Peyer's patch (tissue), 4 donors: Measurements from ENCODE around the gene SAMMSON. TPM values are rescaled to one million over a fixed set of nuclear protein-coding genes. Genes with fewer than 3 reads are reported as not detected.

Source experiments
- DNase-seq, 3 donors: peaks; one replicate each; pipeline ENCODE4 v3.0.0-alpha.2; 2017 to 2019
- H3K27ac ChIP-seq, 4 donors: fragments of 200-600 bp; sonication (generic); one replicate each; pipeline ENCODE4 v1.5.1; 2016 to 2019
- H3K27me3 ChIP-seq, 2 donors: fragments of 200-600 bp; sonication (generic); one replicate each; pipeline ENCODE4 v1.5.1; 2019
- H3K36me3 ChIP-seq, 3 donors: fragments of 200-600 bp; sonication (generic); one replicate each; pipeline ENCODE4 v1.5.1; 2016 to 2019
- H3K4me1 ChIP-seq, 4 donors: fragments of 200-600 bp; sonication (generic); one replicate each; pipeline ENCODE4 v1.5.1; 2016 to 2019
- H3K4me3 ChIP-seq, 4 donors: fragments of 200-600 bp; sonication (generic); 1 replicate in 3 of 4; 2 replicates in 1 of 4; pipeline ENCODE4 v1.5.1; 2016 to 2019; ENCODE audit warnings: mild to moderate bottlenecking in 1 of 4
- H3K9me3 ChIP-seq, 4 donors: fragments of 200-600 bp; sonication (generic); one replicate each; pipeline ENCODE4 v1.5.1; 2016 to 2019; ENCODE audit warnings: mild to moderate bottlenecking in 1 of 4
- CTCF ChIP-seq, 6 experiments: fragments of 450-650 bp in 4 of 6; fragments of 200-600 bp in 2 of 6; sonication (generic) in 1 of 6; IDR thresholded peaks; one replicate each; pipeline ENCODE4 v1.5.1; 2017 to 2019; ENCODE audit warnings: antibody characterized with exemption in 6 of 6, mild to moderate bottlenecking in 3 of 6, moderate library complexity in 1 of 6
- POLR2A ChIP-seq, 2 donors: fragments of 450-650 bp; IDR thresholded peaks; one replicate each; pipeline ENCODE4 v1.5.1; 2017; ENCODE audit warnings: antibody characterized with exemption in 2 of 2, mild to moderate bottlenecking in 2 of 2, moderate library complexity in 2 of 2
- total RNA-seq, 4 donors: library from RNA; depleted of rRNA; stranded (reverse); fragments of >200 nt; gene quantifications; one replicate each; pipeline ENCODE4 v1.1.0, GENCODE V29; 2016

SAMMSON gene
- total RNA-seq, 4 donors from 2014 or later = not detected

GRCh38 chr3:69985266-69985665 is 14.3 kb upstream of the SAMMSON start:
- no peak overlapping the region for H3K4me3 ChIP-seq
- H3K36me3 ChIP-seq = no peaks in the 10 kb centered on the region
- no peaks in the 10 kb centered on the region for H3K27me3 ChIP-seq
- TF ChIP-seq POLR2A (IDR thresholded peaks at IDR 0.05) = no peak
- no peak for TF ChIP-seq CTCF (IDR thresholded peaks at IDR 0.05)
- no peak for DNase-seq
- H3K4me1 ChIP-seq = no peaks in the 10 kb centered on the region
- H3K9me3 ChIP-seq = no peaks in the 10 kb centered on the region
- no peak overlapping the region for H3K27ac ChIP-seq

- TF ChIP-seq CTCF (IDR thresholded peaks at IDR 0.05) (no peak), POLR2A (IDR thresholded peaks at IDR 0.05) (no peak)
Measured at GRCh38 chr3:69986419-69986818, 13.1 kb upstream of the SAMMSON start.

GRCh38 chr3:69987833-69988232 is 11.7 kb upstream of the SAMMSON start:
- no peak for TF ChIP-seq POLR2A (IDR thresholded peaks at IDR 0.05)
- no peak for TF ChIP-seq CTCF (IDR thresholded peaks at IDR 0.05)
- H3K9me3 ChIP-seq = no peaks in the 10 kb centered on the region

More at GRCh38 chr3:69986419-69986818, 13.1 kb upstream of the SAMMSON start:
- H3K4me1 ChIP-seq = no peaks in the 10 kb centered on the region
- no peak overlapping the region for H3K4me3 ChIP-seq
- no peaks in the 10 kb centered on the region for H3K36me3 ChIP-seq
- H3K27me3 ChIP-seq = no peaks in the 10 kb centered on the region
- H3K9me3 ChIP-seq = no peaks in the 10 kb centered on the region
- DNase-seq = no peak
- H3K27ac ChIP-seq = no peak overlapping the region

GRCh38 chr3:69993757-69994156 is 5.8 kb upstream of the SAMMSON start:
- H3K9me3 ChIP-seq = no peaks in the 10 kb centered on the region
- H3K4me3 ChIP-seq = no peak overlapping the region
- H3K36me3 ChIP-seq = no peaks in the 10 kb centered on the region
- no peak overlapping the region for H3K27ac ChIP-seq
- H3K27me3 ChIP-seq = no peaks in the 10 kb centered on the region
- no peaks in the 10 kb centered on the region for H3K4me1 ChIP-seq
- TF ChIP-seq POLR2A (IDR thresholded peaks at IDR 0.05) (no peak), CTCF (IDR thresholded peaks at IDR 0.05) (no peak)
- no peak for DNase-seq

More at GRCh38 chr3:69987833-69988232, 11.7 kb upstream of the SAMMSON start:
- no peak for DNase-seq
- H3K36me3 ChIP-seq = no peaks in the 10 kb centered on the region
- no peaks in the 10 kb centered on the region for H3K4me1 ChIP-seq
- no peak overlapping the region for H3K27ac ChIP-seq
- H3K27me3 ChIP-seq = no peaks in the 10 kb centered on the region
- H3K4me3 ChIP-seq = no peak overlapping the region

GRCh38 chr3:69994919-69995318 is 4.6 kb upstream of the SAMMSON start:
- H3K27me3 ChIP-seq = no peaks in the 10 kb centered on the region
- no peaks in the 10 kb centered on the region for H3K9me3 ChIP-seq
- no peak for DNase-seq
- H3K36me3 ChIP-seq = no peaks in the 10 kb centered on the region
- H3K27ac ChIP-seq = no peak overlapping the region
- no peaks in the 10 kb centered on the region for H3K4me1 ChIP-seq
- H3K4me3 ChIP-seq = no peak overlapping the region
- TF ChIP-seq CTCF (IDR thresholded peaks at IDR 0.05) (no peak), POLR2A (IDR thresholded peaks at IDR 0.05) (no peak)
